Bronchial epithelial cell (primary cell): ENCODE results near the gene XRRA1. TPM values are rescaled to one million over a fixed set of nuclear protein-coding genes. Genes with fewer than 3 reads are reported as not detected.

Source experiments
- DNase-seq: peaks from one replicate; pipeline ENCODE4 v3.0.0-alpha.2; 2010; ENCODE audit warnings: low read depth
- FAIRE-seq: peaks from 2 replicates; lab custom pipeline; 2011; peaks lifted over from hg19 to GRCh38; lab: Jason Lieb, UNC
- H3K27me3 ChIP-seq: 2 replicates; pipeline ENCODE4 v1.5.1; 2011; ENCODE audit warnings: low read length; ENCODE audit not compliant: control insufficient read depth, insufficient read depth
- H3K36me3 ChIP-seq: 2 replicates; pipeline ENCODE4 v1.5.1; 2011; ENCODE audit warnings: low read length; ENCODE audit not compliant: control insufficient read depth, insufficient read depth
- H3K4me3 ChIP-seq: 2 replicates; pipeline ENCODE4 v1.5.1; 2011; ENCODE audit warnings: mild to moderate bottlenecking, low read depth, low read length, control low read depth
- total RNA-seq: library from RNA; depleted of rRNA; stranded (reverse); fragments of >200 nt; gene quantifications from 2 replicates; pipeline ENCODE4 v1.2.1, GENCODE V29; 2014
- TF ChIP-seq, protein P1 (sequence below): IDR thresholded peaks from 2 replicates; pipeline ENCODE4 v1.5.1; 2011; ENCODE audit warnings: mild to moderate bottlenecking, moderate library complexity, low read length, control low read depth, inconsistent platforms; ENCODE audit not compliant: insufficient read depth, severe bottlenecking

The XRRA1 gene
- total RNA-seq, 1 donor from 2014 or later: 10.8 TPM

DNA sequence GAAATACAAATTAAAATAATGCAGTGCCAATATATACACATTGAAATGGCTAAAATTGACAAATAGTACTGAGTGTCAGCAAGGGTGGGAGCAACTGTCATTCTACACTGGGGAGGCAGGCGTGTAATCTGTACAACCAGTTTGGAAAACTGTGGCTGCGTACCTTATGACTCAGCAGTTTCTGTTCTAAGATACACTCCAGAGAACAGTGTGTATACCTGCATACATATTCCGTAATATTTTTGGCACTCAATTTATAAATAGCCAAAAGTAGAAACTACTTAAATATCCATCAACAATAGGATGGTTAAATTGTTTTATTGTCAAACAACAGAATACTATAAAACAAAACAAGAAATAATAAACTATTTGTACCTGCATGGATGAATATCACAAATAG, 142.6 kb downstream of the XRRA1 start:
- Histone ChIP-seq H3K4me3 (no peak overlapping the region), H3K36me3 (no peaks in the 10 kb centered on the region), H3K27me3 (no peaks in the 10 kb centered on the region)
- FAIRE-seq (no peak), DNase-seq (peak; percentile 46)
- TF ChIP-seq, protein P1, sequence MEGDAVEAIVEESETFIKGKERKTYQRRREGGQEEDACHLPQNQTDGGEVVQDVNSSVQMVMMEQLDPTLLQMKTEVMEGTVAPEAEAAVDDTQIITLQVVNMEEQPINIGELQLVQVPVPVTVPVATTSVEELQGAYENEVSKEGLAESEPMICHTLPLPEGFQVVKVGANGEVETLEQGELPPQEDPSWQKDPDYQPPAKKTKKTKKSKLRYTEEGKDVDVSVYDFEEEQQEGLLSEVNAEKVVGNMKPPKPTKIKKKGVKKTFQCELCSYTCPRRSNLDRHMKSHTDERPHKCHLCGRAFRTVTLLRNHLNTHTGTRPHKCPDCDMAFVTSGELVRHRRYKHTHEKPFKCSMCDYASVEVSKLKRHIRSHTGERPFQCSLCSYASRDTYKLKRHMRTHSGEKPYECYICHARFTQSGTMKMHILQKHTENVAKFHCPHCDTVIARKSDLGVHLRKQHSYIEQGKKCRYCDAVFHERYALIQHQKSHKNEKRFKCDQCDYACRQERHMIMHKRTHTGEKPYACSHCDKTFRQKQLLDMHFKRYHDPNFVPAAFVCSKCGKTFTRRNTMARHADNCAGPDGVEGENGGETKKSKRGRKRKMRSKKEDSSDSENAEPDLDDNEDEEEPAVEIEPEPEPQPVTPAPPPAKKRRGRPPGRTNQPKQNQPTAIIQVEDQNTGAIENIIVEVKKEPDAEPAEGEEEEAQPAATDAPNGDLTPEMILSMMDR: no peak

DNA sequence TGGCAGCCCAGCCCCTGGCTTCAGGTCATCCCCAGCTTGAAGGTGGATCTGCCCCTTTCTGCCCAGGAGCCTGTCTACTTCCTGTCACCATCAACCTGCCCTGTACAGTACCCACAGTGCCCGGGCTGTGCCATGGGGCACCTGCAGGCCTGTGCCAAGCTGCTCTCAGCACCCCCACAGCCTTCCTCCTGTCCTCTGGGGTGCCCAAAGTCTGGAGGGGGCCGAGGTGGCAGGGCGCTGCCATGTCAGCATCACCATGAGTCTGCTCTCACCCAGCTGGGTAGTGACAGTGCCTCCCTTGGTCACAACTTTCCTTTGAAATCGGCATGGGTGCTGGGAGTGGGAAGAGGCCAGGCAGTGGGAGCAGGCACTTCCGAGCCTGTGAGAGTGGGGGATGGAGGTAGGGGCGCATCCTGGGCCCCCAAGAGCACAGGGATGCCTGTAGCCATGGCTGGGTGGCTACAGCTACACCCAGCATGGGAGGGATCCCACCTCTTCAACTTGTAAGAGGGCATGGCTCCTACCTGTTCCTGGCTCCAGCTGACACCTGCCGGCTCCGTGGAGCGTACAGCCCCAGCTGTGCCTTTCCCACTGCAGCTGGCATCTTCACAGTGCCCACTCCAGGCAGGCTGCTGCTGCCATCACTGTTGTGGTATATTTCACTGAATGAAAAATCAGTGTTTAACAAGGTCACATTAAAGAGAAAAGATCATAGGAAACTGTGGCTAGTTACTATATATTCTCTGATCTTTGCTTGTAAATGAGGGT, 157.4 kb downstream of the XRRA1 start:
- H3K4me3 ChIP-seq: no peak overlapping the region
- FAIRE-seq (no peak), DNase-seq (no peak)
- H3K27me3 ChIP-seq: no peaks in the 10 kb centered on the region
- TF ChIP-seq, protein P1: no peak
- H3K36me3 ChIP-seq: peaks cover 17% of the 10 kb centered on the region

Other genes starting within 250 kb of the XRRA1 start
- not detected in 2 replicates for gene CHRDL2, start 217.7 kb downstream of the XRRA1 start, total RNA-seq
- gene RNF169, start 200.2 kb downstream of the XRRA1 start, total RNA-seq: 12.6 and 16.4 TPM in 2 replicates
- 14.7 and 29.8 TPM in 2 replicates for gene SPCS2, start 175 bp upstream of the XRRA1 start, total RNA-seq
- 5.6 and 8.7 TPM in 2 replicates for gene NEU3, start 39.8 kb upstream of the XRRA1 start, total RNA-seq
- under 0.01 TPM in 1 of 2 replicates, not detected in the other for gene OR2AT4, start 147.8 kb upstream of the XRRA1 start, total RNA-seq
- gene SLCO2B1, start 202.0 kb upstream of the XRRA1 start, total RNA-seq: not detected in 2 replicates